ENCODE data around the gene ZFP37. TPM values are rescaled to one million over a fixed set of nuclear protein-coding genes. Genes with fewer than 3 reads are reported as not detected.
"Not testable (repeated sequence)": the region's sequence is repeated elsewhere in the genome, so short reads cannot be mapped to it uniquely, and the experiment has no call there.

Gene ZFP37
- total RNA-seq: 1 to 10 TPM; 1.6 to 3.2 TPM

- Mint-ChIP-seq H3K36me3 (ENCODE audit: low read depth) (no peaks in the 10 kb centered on the region), H3K27ac (no peak within 1 kb of the TSS), H3K27me3 (peaks cover 7% of the 10 kb centered on the region), H3K9me3 (no peaks in the 10 kb centered on the region), H3K4me1 (no peaks in the 10 kb centered on the region), H3K4me3 (no peak within 1 kb of the TSS)
- ATAC-seq (replicated peaks): peak; percentile 93
Measured at GRCh38 chr9:113056191-113057106, at the start of gene ZFP37. Gene ZFP37 (minus strand): TSS chr9:113056724. CDS start chr9:113056688, 36 bp downstream.

GRCh38 chr9:113105345-113105744, 48.8 kb upstream of the ZFP37 start:
- not testable (repeated sequence) for H3K4me3 Mint-ChIP-seq; H3K4me1 Mint-ChIP-seq; H3K9me3 Mint-ChIP-seq; ATAC-seq (replicated peaks); H3K27ac Mint-ChIP-seq; H3K27me3 Mint-ChIP-seq; H3K36me3 Mint-ChIP-seq (ENCODE audit: low read depth)

GRCh38 chr9:113095561-113095960, 39.0 kb upstream of the ZFP37 start:
- Mint-ChIP-seq H3K4me1 (no peaks in the 10 kb centered on the region), H3K27me3 (peaks cover 43% of the 10 kb centered on the region), H3K4me3 (no peak overlapping the region), H3K27ac (no peak overlapping the region), H3K36me3 (ENCODE audit: low read depth) (no peaks in the 10 kb centered on the region), H3K9me3 (no peaks in the 10 kb centered on the region)
- ATAC-seq (replicated peaks): no peak

GRCh38 chr9:113089924-113090323, 33.4 kb upstream of the ZFP37 start:
- H3K36me3 Mint-ChIP-seq (ENCODE audit: low read depth); ATAC-seq (replicated peaks); H3K27ac Mint-ChIP-seq; H3K4me3 Mint-ChIP-seq; H3K9me3 Mint-ChIP-seq; H3K4me1 Mint-ChIP-seq: not testable (repeated sequence)
- H3K27me3 Mint-ChIP-seq: peaks cover 32% of the 10 kb centered on the region

- ATAC-seq (replicated peaks); H3K27ac Mint-ChIP-seq; H3K4me3 Mint-ChIP-seq; H3K4me1 Mint-ChIP-seq; H3K36me3 Mint-ChIP-seq (ENCODE audit: low read depth); H3K9me3 Mint-ChIP-seq: not testable (repeated sequence)
- H3K27me3 Mint-ChIP-seq: peaks cover 32% of the 10 kb centered on the region
Measured at GRCh38 chr9:113089143-113089505, 32.6 kb upstream of the ZFP37 start.

- H3K36me3 Mint-ChIP-seq (ENCODE audit: low read depth); H3K27ac Mint-ChIP-seq; H3K9me3 Mint-ChIP-seq; ATAC-seq (replicated peaks); H3K4me3 Mint-ChIP-seq; H3K4me1 Mint-ChIP-seq: not testable (repeated sequence)
- H3K27me3 Mint-ChIP-seq: peaks cover 28% of the 10 kb centered on the region
Measured at GRCh38 chr9:113088456-113089142, 32.1 kb upstream of the ZFP37 start.

GRCh38 chr9:113062932-113063310, 6.4 kb upstream of the ZFP37 start:
- not testable (repeated sequence) for H3K9me3 Mint-ChIP-seq; ATAC-seq (replicated peaks); H3K4me3 Mint-ChIP-seq; H3K27ac Mint-ChIP-seq; H3K4me1 Mint-ChIP-seq; H3K36me3 Mint-ChIP-seq (ENCODE audit: low read depth); H3K27me3 Mint-ChIP-seq

GRCh38 chr9:113062256-113062931, 5.9 kb upstream of the ZFP37 start:
- H3K27me3 Mint-ChIP-seq; H3K4me3 Mint-ChIP-seq; H3K4me1 Mint-ChIP-seq; H3K9me3 Mint-ChIP-seq; H3K27ac Mint-ChIP-seq; H3K36me3 Mint-ChIP-seq (ENCODE audit: low read depth); ATAC-seq (replicated peaks): not testable (repeated sequence)

- not testable (repeated sequence) for H3K36me3 Mint-ChIP-seq (ENCODE audit: low read depth); ATAC-seq (replicated peaks); H3K27ac Mint-ChIP-seq; H3K4me1 Mint-ChIP-seq; H3K9me3 Mint-ChIP-seq; H3K27me3 Mint-ChIP-seq; H3K4me3 Mint-ChIP-seq
Measured at GRCh38 chr9:113061072-113061850, 4.7 kb upstream of the ZFP37 start.

GRCh38 chr9:113059581-113060284, 3.2 kb upstream of the ZFP37 start:
- H3K27me3 Mint-ChIP-seq; H3K36me3 Mint-ChIP-seq (ENCODE audit: low read depth); H3K9me3 Mint-ChIP-seq; H3K4me3 Mint-ChIP-seq; H3K27ac Mint-ChIP-seq; ATAC-seq (replicated peaks); H3K4me1 Mint-ChIP-seq: not testable (repeated sequence)

GRCh38 chr9:113057193-113057592, 669 bp upstream of the ZFP37 start:
- ATAC-seq (replicated peaks): no peak
- no peaks in the 10 kb centered on the region for H3K9me3 Mint-ChIP-seq
- no peak overlapping the region for H3K27ac Mint-ChIP-seq
- no peaks in the 10 kb centered on the region for H3K4me1 Mint-ChIP-seq
- H3K4me3 Mint-ChIP-seq: no peak overlapping the region
- no peaks in the 10 kb centered on the region for H3K36me3 Mint-ChIP-seq (ENCODE audit: low read depth)
- peaks cover 7% of the 10 kb centered on the region for H3K27me3 Mint-ChIP-seq

- Mint-ChIP-seq H3K27me3 (no peaks in the 10 kb centered on the region), H3K36me3 (ENCODE audit: low read depth) (peaks cover 46% of the 10 kb centered on the region), H3K27ac (no peak overlapping the region), H3K9me3 (peaks cover 37% of the 10 kb centered on the region), H3K4me1 (no peaks in the 10 kb centered on the region), H3K4me3 (no peak overlapping the region)
- no peak for ATAC-seq (replicated peaks)
Measured at GRCh38 chr9:113042884-113043657, 13.5 kb downstream of the ZFP37 start.

GRCh38 chr9:113026200-113026599, 30.3 kb downstream of the ZFP37 start:
- no peak overlapping the region for H3K4me3 Mint-ChIP-seq

More at GRCh38 chr9:113026200-113026599, 30.3 kb downstream of the ZFP37 start:
- Mint-ChIP-seq H3K27me3 (peaks cover 5% of the 10 kb centered on the region), H3K36me3 (ENCODE audit: low read depth) (no peaks in the 10 kb centered on the region), H3K9me3 (peaks cover 35% of the 10 kb centered on the region), H3K27ac (no peak overlapping the region), H3K4me1 (no peaks in the 10 kb centered on the region)
- ATAC-seq (replicated peaks): no peak

Data from activated T-helper 17 cell treated with anti-CD3 and anti-CD28 coated beads, Interleukin-2, amount 50 U/mL, for 72 hours (primary cell).